Skeletal muscle tissue (tissue), 4 donors: ENCODE results near the gene ANKS1B. TPM values are rescaled to one million over a fixed set of nuclear protein-coding genes. Genes with fewer than 3 reads are reported as not detected.

Experiments used
- H3K27ac ChIP-seq: one replicate; pipeline ENCODE4 v1.7.0; 2013; ENCODE audit warnings: mild to moderate bottlenecking, low read depth, low read length, inconsistent platforms
- H3K27me3 ChIP-seq, 3 donors: one replicate each; pipeline ENCODE4 v1.7.0; 2013; ENCODE audit warnings: low read length in 3 of 3; ENCODE audit not compliant: control insufficient read depth in 3 of 3, insufficient read depth in 3 of 3
- H3K36me3 ChIP-seq, 3 donors: one replicate each; pipeline ENCODE4 v1.7.0; 2013; ENCODE audit warnings: low read length in 3 of 3; ENCODE audit not compliant: control insufficient read depth in 3 of 3, insufficient read depth in 3 of 3
- H3K4me1 ChIP-seq, 3 donors: one replicate each; pipeline ENCODE4 v1.7.0; 2013; ENCODE audit warnings: low read length in 3 of 3, mild to moderate bottlenecking in 3 of 3; ENCODE audit not compliant: control insufficient read depth in 3 of 3, insufficient read depth in 3 of 3
- H3K4me3 ChIP-seq, 3 donors: one replicate each; pipeline ENCODE4 v1.7.0; 2013; ENCODE audit warnings: low read length in 3 of 3
- H3K9ac ChIP-seq, 3 donors: one replicate each; pipeline ENCODE4 v1.7.0; 2013; ENCODE audit warnings: low read length in 3 of 3, mild to moderate bottlenecking in 3 of 3, moderate library complexity in 2 of 3, low read depth in 1 of 3
- H3K9me3 ChIP-seq, 3 donors: one replicate each; pipeline ENCODE4 v1.7.0; 2013; ENCODE audit warnings: low read length in 3 of 3; ENCODE audit not compliant: control insufficient read depth in 3 of 3
- total RNA-seq: library from RNA; depleted of rRNA; stranded (reverse); fragments of >200 nt; gene quantifications from one replicate; pipeline ENCODE4 v1.2.3, GENCODE V29; 2014
- donor health status: Osteomylitis.

The ANKS1B gene
- total RNA-seq, 1 donor from 2014 or later, result 10.4 TPM

- Histone ChIP-seq H3K4me3 (no peak overlapping the region), H3K36me3 (no peaks in the 10 kb centered on the region), H3K27ac (no peak overlapping the region), H3K27me3 (no peaks in the 10 kb centered on the region), H3K9me3 (no peaks in the 10 kb centered on the region), H3K4me1 (no peaks in the 10 kb centered on the region), H3K9ac (no peak overlapping the region)
These were observed 875.8 kb downstream of the ANKS1B start for GRCh38 chr12:99108924-99109323.

- Histone ChIP-seq H3K27me3 (no peaks in the 10 kb centered on the region), H3K4me3 (no peak overlapping the region), H3K27ac (no peak overlapping the region), H3K9ac (no peak overlapping the region), H3K36me3 (no peaks in the 10 kb centered on the region), H3K4me1 (no peaks in the 10 kb centered on the region), H3K9me3 (no peaks in the 10 kb centered on the region)
These were observed 885.0 kb downstream of the ANKS1B start for GRCh38 chr12:99099786-99100185.

GRCh38 chr12:99097171-99097570 is 887.6 kb downstream of the ANKS1B start:
- Histone ChIP-seq H3K4me1 (no peaks in the 10 kb centered on the region), H3K9ac (no peak overlapping the region), H3K27ac (no peak overlapping the region), H3K4me3 (no peak overlapping the region), H3K9me3 (no peaks in the 10 kb centered on the region), H3K36me3 (no peaks in the 10 kb centered on the region), H3K27me3 (no peaks in the 10 kb centered on the region)

- Histone ChIP-seq H3K27ac (no peak overlapping the region), H3K27me3 (no peaks in the 10 kb centered on the region), H3K36me3 (no peaks in the 10 kb centered on the region), H3K9me3 (no peaks in the 10 kb centered on the region), H3K4me3 (no peak overlapping the region), H3K4me1 (no peaks in the 10 kb centered on the region), H3K9ac (no peak overlapping the region)
These were observed 891.6 kb downstream of the ANKS1B start for GRCh38 chr12:99093166-99093565.

GRCh38 chr12:99092100-99092851 is 892.5 kb downstream of the ANKS1B start:
- H3K4me3 ChIP-seq, result no peak overlapping the region
- H3K36me3 ChIP-seq, result no peaks in the 10 kb centered on the region
- H3K4me1 ChIP-seq, result no peaks in the 10 kb centered on the region
- no peaks in the 10 kb centered on the region for H3K27me3 ChIP-seq
- no peak overlapping the region for H3K9ac ChIP-seq
- no peaks in the 10 kb centered on the region for H3K9me3 ChIP-seq
- no peak overlapping the region for H3K27ac ChIP-seq

- no peaks in the 10 kb centered on the region for H3K27me3 ChIP-seq
- H3K27ac ChIP-seq, result no peak overlapping the region
- no peak overlapping the region for H3K4me3 ChIP-seq
- no peaks in the 10 kb centered on the region for H3K9me3 ChIP-seq
- no peak overlapping the region for H3K9ac ChIP-seq
- no peaks in the 10 kb centered on the region for H3K4me1 ChIP-seq
- H3K36me3 ChIP-seq, result no peaks in the 10 kb centered on the region
These were observed 897.5 kb downstream of the ANKS1B start for GRCh38 chr12:99087278-99087677.

GRCh38 chr12:99079811-99080210 is 904.9 kb downstream of the ANKS1B start:
- H3K9me3 ChIP-seq, result no peaks in the 10 kb centered on the region
- no peaks in the 10 kb centered on the region for H3K27me3 ChIP-seq
- no peak overlapping the region for H3K9ac ChIP-seq
- no peak overlapping the region for H3K27ac ChIP-seq
- H3K4me1 ChIP-seq, result no peaks in the 10 kb centered on the region
- H3K4me3 ChIP-seq, result no peak overlapping the region
- H3K36me3 ChIP-seq, result no peaks in the 10 kb centered on the region

- peaks cover 0 to 5% (median 0%) of the 10 kb centered on the region in 3 donors for H3K4me1 ChIP-seq
- H3K36me3 ChIP-seq, result no peaks in the 10 kb centered on the region
- no peak overlapping the region for H3K27ac ChIP-seq
- no peak overlapping the region for H3K9ac ChIP-seq
- no peaks in the 10 kb centered on the region for H3K27me3 ChIP-seq
- no peaks in the 10 kb centered on the region for H3K9me3 ChIP-seq
- H3K4me3 ChIP-seq, result no peak overlapping the region
These were observed 915.6 kb downstream of the ANKS1B start for GRCh38 chr12:99068993-99069747.

- Histone ChIP-seq H3K4me1 (peaks cover 0 to 5% (median 0%) of the 10 kb centered on the region in 3 donors), H3K27ac (no peak overlapping the region), H3K27me3 (no peaks in the 10 kb centered on the region), H3K4me3 (no peak overlapping the region), H3K36me3 (no peaks in the 10 kb centered on the region), H3K9me3 (no peaks in the 10 kb centered on the region), H3K9ac (no peak overlapping the region)
These were observed 917.5 kb downstream of the ANKS1B start for GRCh38 chr12:99067171-99067785.

- Histone ChIP-seq H3K9ac (no peak overlapping the region), H3K27ac (no peak overlapping the region), H3K27me3 (no peaks in the 10 kb centered on the region), H3K9me3 (no peaks in the 10 kb centered on the region), H3K4me3 (no peak overlapping the region), H3K4me1 (peaks cover 0 to 5% (median 0%) of the 10 kb centered on the region in 3 donors), H3K36me3 (no peaks in the 10 kb centered on the region)
These were observed 918.0 kb downstream of the ANKS1B start for GRCh38 chr12:99066726-99067125.
